Measurements from ENCODE around the gene MINAR1.

DNA sequence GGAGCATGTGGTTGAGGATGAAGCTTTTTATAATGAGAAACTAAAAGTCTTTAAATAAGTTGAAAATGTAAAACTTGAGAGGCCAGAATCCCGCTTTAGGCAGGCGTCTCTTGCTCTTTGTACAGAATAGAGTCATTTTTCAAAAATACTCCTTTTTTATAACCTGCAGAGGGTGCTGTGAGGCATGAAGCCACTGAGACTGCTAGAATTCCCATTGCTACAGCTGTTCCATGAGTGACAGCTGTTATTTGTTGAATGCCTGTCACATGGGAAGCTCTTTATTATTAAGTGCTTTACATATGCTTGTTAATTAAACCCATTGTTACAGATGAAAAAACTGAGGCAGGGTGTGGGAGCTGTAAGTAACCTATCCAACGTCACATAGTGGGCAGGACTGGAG, 18.5 kb downstream of the MINAR1 start:
- TF ChIP-seq EZH2 (IDR thresholded peaks at IDR 0.05; ENCODE audit: low read depth), result no peak
- TF ChIP-seq, protein P1, sequence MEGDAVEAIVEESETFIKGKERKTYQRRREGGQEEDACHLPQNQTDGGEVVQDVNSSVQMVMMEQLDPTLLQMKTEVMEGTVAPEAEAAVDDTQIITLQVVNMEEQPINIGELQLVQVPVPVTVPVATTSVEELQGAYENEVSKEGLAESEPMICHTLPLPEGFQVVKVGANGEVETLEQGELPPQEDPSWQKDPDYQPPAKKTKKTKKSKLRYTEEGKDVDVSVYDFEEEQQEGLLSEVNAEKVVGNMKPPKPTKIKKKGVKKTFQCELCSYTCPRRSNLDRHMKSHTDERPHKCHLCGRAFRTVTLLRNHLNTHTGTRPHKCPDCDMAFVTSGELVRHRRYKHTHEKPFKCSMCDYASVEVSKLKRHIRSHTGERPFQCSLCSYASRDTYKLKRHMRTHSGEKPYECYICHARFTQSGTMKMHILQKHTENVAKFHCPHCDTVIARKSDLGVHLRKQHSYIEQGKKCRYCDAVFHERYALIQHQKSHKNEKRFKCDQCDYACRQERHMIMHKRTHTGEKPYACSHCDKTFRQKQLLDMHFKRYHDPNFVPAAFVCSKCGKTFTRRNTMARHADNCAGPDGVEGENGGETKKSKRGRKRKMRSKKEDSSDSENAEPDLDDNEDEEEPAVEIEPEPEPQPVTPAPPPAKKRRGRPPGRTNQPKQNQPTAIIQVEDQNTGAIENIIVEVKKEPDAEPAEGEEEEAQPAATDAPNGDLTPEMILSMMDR (conservative IDR thresholded peaks at IDR 0.05), result no peak; the same call in 1 of the 2 replicates
